Measurements from ENCODE around the gene ACRBP.
"Not testable (repeated sequence)": the region's sequence is repeated elsewhere in the genome, so short reads cannot be mapped to it uniquely, and the experiment has no call there.

Gene ACRBP

GRCh38 chr12:6614513-6615172, 32.6 kb downstream of the ACRBP start:
- peak; percentile 17 for DNase-seq

GRCh38 chr12:6613776-6614512, 33.3 kb downstream of the ACRBP start:
- DNase-seq: peak; percentile 98

GRCh38 chr12:6613015-6613775, 34.0 kb downstream of the ACRBP start:
- peak; percentile 70 for DNase-seq

- DNase-seq: no peak
These were observed 34.6 kb downstream of the ACRBP start for GRCh38 chr12:6612652-6613014.

GRCh38 chr12:6612247-6612646, 35.0 kb downstream of the ACRBP start:
- no peak for DNase-seq

- DNase-seq: peak; percentile 49
These were observed 38.5 kb downstream of the ACRBP start for GRCh38 chr12:6608592-6609281.

GRCh38 chr12:6607751-6608591, 39.3 kb downstream of the ACRBP start:
- DNase-seq: peak; percentile 89

GRCh38 chr12:6606331-6607131, 40.7 kb downstream of the ACRBP start:
- no peak for DNase-seq

GRCh38 chr12:6605421-6606330, 41.6 kb downstream of the ACRBP start:
- peak; percentile 12 for DNase-seq

GRCh38 chr12:6604259-6605029, 42.8 kb downstream of the ACRBP start:
- DNase-seq: no peak

GRCh38 chr12:6603095-6603567, 44.1 kb downstream of the ACRBP start:
- DNase-seq: no peak

GRCh38 chr12:6602526-6602925, 44.7 kb downstream of the ACRBP start:
- DNase-seq: no peak

- DNase-seq: not testable (repeated sequence)
These were observed 51.6 kb downstream of the ACRBP start for GRCh38 chr12:6595673-6596072.

- no peak for DNase-seq
These were observed 55.1 kb downstream of the ACRBP start for GRCh38 chr12:6592087-6592486.
